Gastroesophageal sphincter (tissue), 3 donors: ENCODE results near the gene PARD3B.

Experiments used
- EP300 ChIP-seq: sonication (generic); formaldehyde crosslinking; IDR thresholded peaks from one replicate; pipeline ENCODE4 v1.6.1; 2017; ENCODE audit warnings: antibody characterized with exemption, mild to moderate bottlenecking
- POLR2A ChIP-seq, 2 donors: fragments of 450-650 bp; IDR thresholded peaks; one replicate each; pipeline ENCODE4 v1.6.1; 2017; ENCODE audit warnings: antibody characterized with exemption in 2 of 2, mild to moderate bottlenecking in 2 of 2, moderate library complexity in 1 of 2
- POLR2AphosphoS5 ChIP-seq: sonication (generic); formaldehyde crosslinking; IDR thresholded peaks from one replicate; pipeline ENCODE4 v1.6.1; 2017; ENCODE audit warnings: antibody characterized with exemption
- TF ChIP-seq, protein P1 (sequence below), 4 experiments: fragments of 200-600 bp in 2 of 4; fragments of 450-650 bp in 2 of 4; sonication (generic) in 1 of 4; IDR thresholded peaks; one replicate each; pipeline ENCODE4 v1.5.1; 2017 to 2019; ENCODE audit warnings: antibody characterized with exemption in 4 of 4, mild to moderate bottlenecking in 2 of 4, moderate library complexity in 2 of 4

DNA sequence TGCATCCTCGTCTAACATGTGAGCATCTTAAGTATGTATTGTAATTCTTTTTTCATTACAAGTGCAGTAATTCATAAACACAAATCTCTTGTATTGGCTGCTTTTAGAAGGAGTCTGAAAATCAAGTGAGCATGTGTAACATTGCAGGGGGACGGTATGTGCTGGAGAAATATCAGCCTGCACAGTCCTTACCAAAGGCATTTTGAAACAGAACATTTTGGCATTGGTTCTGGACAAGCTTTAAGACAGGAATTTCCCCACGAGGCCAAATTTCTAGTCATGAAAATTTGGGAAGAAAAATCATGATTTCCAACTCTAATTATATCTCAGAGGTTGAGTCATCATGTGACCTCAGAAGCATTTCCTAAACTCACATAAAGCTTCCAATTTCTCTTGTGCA is 1112.3 kb downstream of the PARD3B start:
- TF ChIP-seq, protein P1, sequence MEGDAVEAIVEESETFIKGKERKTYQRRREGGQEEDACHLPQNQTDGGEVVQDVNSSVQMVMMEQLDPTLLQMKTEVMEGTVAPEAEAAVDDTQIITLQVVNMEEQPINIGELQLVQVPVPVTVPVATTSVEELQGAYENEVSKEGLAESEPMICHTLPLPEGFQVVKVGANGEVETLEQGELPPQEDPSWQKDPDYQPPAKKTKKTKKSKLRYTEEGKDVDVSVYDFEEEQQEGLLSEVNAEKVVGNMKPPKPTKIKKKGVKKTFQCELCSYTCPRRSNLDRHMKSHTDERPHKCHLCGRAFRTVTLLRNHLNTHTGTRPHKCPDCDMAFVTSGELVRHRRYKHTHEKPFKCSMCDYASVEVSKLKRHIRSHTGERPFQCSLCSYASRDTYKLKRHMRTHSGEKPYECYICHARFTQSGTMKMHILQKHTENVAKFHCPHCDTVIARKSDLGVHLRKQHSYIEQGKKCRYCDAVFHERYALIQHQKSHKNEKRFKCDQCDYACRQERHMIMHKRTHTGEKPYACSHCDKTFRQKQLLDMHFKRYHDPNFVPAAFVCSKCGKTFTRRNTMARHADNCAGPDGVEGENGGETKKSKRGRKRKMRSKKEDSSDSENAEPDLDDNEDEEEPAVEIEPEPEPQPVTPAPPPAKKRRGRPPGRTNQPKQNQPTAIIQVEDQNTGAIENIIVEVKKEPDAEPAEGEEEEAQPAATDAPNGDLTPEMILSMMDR (IDR thresholded peaks at IDR 0.05), result no peak
- TF ChIP-seq EP300 (no peak), POLR2A (IDR thresholded peaks at IDR 0.05) (no peak), POLR2AphosphoS5 (peak; percentile 81)
